Medulla oblongata (tissue), 1 donor: ENCODE results near the gene INSL3.
"Not testable (repeated sequence)": the region's sequence is repeated elsewhere in the genome, so short reads cannot be mapped to it uniquely, and the experiment has no call there.

Experiments used
- DNase-seq: peaks from one replicate; pipeline ENCODE4 v3.0.0-alpha.2; 2015; ENCODE audit errors: extremely low spot score

The INSL3 gene

DNA sequence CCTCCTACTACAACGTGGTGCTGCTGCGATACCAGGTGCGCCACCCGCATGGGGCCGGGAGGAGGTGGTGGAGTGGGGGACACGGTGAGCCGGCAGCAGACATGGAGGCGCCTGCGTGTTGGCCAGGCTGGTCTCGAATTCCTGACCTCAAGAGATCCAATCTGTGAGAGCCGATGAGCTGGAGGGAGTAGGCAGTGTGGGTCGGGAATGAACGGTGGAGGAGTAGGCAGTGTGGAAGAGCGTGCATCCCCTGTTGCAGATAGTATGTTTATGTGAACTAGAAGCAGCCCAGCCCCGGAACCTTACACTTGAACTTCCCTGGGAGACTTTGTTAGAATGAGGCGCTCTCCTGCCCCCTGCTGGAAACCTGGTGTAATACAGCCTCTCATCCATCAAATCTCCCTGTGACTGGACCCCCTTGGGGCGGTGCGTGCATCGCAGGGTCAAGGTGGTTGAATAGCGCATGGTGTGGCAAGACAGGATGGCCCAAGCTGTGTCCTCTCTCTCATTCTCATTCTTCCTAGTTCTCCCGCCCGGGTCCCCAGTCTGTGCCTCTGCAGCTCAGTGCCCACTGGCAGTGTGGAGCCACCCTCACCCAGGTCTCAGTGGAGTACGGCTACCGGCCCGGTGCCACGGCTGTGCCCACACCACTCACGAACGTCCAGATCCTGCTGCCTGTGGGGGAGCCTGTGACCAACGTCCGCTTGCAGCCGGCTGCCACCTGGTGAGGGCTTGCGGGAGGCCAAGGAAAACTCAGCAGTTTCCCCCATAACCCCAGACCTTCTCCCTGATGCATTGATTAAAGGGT, 36.9 kb downstream of the INSL3 start:
- DNase-seq = peak; percentile 76

DNA sequence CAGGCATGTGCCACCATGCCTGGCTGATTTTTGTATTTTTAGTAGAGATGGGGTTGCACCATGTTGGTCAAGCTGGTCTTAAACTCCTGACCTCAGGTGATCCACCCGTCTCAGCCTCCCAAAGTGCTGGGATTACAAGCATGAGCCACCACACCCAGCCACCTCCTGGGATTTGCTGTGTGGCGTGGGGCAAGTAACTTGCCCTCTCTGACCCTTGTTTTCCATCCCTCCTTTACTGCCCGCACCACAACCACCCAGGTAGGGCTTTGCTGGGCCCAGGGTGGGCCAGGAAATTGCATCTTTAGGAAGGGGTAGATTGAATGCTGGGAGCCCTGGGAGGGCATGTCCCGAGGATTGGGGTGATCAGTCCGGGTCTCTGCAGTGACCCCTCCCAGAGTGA, 37.6 kb downstream of the INSL3 start:
- DNase-seq = not testable (repeated sequence)

DNA sequence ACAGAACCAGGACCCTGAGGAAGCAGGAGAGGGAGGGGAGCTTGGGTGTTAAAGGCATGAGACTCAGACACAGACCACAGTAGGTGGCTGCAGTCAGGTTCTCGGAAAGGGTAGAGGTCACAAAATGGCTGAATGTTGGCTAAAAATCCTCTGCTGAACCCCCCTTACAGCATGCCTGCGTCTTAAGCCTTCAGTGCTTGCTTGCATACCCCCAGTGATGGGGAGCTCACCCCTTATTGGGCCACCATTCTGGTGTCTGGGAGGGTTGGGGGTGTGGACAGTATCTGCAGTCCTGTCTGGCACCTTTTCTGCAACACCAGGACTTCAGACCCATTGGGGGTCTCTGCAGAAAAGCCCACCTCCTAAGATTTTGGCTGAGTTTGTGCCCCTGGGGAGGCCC, 40.5 kb downstream of the INSL3 start:
- no peak for DNase-seq

DNA sequence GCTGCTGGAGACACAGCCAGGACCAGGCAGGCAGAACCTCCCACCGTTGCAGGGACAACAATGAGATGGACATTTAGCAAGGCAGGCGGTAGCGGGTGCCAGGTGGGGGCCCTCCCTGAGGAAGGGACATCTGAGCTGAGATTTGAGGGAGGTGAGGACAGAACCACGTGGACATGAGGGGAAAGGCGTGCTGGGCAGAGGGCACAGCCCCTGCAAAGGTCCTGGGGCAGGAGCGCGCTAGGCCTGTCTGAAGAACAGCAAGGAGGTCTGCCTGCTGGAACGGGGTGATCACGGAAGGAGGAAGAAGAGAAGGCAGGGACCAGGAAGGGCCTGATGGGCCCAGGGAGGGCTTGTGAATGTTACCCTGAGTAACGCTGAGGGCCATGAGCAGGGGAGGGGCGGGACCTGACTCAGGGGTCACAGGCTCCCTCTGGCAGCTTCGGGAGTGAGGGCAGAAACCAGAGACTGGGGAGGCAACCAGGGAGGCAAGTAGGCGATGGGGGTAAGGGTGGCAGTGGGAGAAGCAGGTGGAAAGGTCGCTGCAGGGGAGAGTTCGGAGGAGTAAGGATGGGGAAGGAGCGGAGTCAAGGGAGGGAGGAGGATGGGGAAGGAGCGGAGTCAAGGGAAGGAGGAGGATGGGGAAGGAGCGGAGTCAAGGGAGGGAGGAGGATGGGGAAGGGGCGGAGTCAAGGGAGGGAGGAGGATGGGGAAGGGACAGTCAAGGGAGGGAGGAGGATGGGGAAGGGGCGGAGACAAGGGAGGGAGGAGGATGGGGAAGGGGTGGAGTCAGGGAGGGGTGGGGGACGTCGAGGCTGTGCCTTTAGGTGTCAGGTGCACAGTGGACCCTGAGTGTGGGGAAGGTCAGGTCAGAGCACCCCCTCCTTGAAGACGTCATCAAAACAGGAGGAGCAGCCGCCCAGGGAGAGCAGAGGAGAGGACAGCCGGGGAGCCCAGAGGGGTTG, 42.1 kb downstream of the INSL3 start:
- DNase-seq = peak; percentile 72

DNA sequence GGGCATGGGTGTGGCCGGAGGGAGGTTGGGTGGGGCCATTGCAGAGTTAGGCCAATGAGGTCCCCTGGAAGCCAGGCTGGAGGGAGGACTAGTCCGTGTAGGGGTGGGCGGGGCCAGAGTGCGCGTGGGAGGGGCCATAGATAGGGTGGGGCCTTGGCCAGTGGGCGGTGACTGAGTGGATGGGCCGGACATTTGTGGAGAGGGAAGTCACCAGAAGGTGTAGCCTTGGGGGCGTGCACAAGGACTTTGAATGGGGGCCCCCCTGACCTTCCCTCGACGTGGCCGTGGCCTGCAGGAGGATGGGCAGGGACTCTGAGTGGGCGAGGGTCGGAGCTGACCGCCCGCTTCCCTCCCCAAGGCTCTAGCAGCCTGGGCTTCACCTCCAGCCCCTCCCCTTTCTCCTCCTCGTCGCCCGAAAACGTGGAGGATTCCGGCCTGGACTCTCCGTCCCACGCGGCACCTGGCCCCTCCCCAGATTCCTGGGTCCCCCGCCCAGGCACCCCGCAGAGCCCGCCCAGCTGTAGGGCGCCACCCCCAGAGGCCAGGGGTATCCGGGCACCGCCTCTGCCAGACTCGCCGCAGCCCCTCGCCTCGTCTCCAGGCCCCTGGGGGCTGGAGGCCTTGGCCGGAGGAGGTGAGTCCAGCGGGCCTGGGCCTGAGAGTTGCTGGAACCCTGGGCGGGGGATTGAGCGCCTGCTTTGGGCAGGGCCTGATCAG, 42.9 kb downstream of the INSL3 start:
- DNase-seq = no peak

DNA sequence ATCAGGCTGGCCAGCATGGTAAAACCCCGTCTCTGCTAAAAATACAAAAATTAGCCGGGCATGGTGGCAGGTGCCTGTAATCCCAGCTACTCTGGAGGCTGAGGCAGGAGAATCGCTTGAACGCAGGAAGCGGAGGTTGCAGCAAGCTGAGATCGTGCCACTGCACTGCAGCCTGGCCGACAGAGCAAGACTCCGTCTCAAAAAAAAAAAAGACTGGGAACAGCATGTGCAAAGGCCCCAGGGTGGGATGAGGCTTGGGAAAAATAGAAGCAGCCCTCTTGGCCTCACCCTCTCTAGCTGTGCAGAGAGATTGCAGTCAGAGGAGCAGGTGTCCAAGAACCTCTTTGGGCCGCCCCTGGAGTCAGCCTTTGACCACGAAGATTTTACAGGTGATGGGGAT, 43.5 kb downstream of the INSL3 start:
- DNase-seq = not testable (repeated sequence)

DNA sequence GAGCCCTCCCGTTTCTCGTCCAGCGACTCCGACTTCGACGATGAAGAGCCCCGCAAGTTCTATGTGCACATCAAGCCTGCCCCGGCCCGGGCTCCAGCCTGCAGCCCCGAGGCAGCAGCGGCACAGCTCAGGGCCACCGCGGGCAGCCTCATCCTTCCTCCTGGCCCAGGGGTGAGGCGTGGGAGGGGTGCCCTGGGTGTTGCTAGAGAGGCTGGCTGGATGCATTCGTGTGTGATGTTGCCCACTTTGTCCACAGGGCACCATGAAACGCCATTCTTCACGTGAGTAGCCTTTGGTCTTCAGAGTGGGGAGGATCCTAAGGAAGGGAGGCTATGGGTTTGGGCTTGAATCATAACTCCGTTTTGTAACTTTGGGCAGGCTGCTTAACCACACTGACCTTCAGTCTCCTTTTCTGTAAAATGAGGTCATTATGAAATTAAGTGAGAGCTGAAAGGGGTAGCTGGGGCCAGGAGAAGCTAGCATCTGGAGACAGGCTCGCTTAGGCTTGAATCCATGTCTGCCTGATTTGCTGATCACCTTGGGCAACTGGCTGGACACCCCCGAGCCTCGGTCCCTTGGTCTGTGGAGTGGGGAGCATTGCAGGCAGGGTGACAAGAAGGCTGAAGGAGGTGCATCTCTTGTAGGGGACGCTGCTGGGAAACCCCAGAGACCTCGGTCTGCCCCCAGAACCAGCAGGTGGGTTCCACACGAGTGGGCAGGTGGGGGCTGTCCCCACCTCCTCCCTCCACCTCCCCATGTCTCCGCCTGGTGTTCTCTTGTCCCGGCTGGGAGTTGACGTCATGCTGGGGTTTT, 45.1 kb downstream of the INSL3 start:
- DNase-seq = no peak

DNA sequence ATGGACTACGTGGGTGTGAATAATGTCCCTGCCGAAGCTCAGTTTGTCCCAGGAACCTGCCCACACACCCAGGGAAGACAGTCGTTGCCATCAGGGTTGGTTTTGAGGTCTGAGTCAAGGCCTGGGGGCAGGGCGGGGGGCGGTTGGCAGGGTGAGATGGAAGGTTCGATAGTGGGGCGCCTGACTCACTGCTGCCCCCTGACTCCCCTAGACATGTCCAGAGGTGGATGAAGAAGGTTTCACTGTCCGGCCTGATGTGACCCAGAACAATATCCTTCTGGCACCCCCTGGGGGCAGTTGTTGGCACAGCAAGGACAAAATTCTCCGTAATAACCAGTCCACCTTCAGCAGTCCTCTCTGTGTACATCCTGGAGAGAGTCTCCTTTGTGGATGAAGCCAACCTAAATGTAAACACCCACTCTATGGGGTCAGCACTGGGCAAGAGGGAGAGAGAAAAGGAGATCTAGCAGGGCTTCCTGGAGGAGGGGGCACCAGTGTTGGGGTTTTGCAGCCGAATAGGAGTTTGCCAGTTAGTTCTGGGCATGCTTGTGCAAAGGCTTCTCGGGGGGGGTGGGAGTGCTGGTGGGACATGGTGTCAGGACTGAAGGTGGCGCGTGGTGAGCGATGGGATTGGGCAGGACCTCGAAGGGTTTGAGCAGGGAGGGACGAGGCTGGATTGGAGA, 45.9 kb downstream of the INSL3 start:
- DNase-seq = peak; percentile 27

DNA sequence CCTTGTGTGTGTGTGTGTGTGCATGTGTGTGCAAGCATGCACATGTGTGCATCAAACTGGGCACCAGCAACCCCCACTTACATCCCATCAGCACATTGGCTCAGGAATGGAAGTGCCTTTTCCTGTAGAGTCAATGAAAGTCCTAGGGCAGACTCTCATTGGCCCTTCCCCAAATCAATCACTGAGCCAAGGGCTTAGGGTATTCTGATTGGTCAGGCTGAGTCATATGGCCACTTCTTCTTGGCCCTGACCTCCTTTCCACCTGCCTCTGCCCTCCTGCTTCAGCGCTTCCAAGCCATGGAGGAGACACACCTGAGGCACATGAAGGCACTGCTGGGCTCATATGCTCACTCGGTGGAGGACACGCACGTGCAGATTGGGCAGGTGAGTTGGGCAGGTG, 49.1 kb downstream of the INSL3 start:
- DNase-seq = no peak

DNA sequence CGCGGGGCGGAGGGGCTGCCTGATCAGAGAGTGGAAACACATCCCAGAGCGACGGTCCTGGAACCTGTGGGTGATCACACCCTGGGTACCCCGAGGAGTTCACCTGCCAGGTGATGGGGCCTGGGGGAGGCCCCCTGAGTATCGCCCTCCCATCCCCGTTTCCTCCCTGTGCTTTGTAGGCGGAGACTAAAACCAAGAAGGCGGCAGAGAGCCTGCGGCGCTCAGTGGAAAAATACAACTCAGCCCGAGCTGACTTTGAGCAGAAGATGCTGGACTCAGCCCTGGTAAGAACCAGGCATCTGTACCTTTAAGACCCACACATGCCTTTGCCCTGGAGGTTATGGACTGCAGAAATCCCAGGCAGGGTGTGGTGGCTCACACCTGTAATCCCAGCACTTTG, 50.7 kb downstream of the INSL3 start:
- DNase-seq = no peak

DNA sequence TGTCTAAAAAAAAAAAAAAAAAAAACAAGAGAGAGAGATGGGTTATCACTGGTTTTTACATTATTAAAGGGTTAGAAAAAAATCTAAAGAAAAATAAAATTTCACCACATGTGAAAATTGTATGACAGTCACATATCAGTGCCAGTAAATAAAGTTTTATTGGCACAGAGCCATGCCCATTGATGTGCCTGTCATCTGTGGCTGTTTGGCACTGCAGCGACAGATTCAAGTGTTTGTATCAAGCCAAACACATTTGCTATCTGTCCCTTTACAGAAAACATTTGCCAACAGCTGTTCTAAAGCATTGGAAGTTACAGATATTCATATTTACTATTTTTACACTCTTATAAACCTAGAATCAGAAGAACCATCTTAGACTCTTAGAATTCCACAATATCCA, 53.8 kb downstream of the INSL3 start:
- no peak for DNase-seq

DNA sequence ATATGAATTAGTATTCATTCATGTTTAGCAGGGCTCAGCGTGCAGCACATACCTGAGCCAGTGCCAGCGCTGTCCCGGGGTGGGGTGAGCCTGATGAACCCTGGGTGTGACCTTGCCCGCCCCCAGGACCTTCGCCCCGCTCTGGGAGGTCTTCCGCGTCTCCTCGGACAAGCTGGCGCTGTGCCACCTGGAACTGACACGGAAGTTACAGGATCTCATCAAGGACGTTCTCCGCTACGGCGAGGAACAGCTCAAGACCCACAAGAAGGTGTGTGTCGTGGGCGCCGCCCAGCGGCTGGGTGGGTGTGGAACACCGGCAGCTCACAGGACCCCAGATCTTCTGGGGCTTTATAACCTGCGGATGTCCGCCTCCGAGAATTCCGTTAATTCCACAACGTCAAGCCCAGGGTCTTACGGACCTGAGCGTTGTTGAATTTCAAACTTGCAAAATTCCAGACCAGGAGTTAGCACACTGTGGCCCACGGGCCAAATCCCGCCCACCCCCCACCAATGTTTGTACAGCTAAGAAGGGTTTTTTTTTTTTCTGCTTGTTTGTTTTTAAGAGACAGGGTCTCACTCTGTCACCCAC, 54.7 kb downstream of the INSL3 start:
- DNase-seq = peak; percentile 78
